Suppressor macrophage treated with lipopolysaccharide for 4 hours (primary cell): ENCODE results near the gene PATL2.
A peak's percentile ranks its signal among the peaks of the same experiment; 100 is the strongest.

Experiments used
- DNase-seq: peaks from one replicate; pipeline ENCODE4 v3.0.0-alpha.2; 2020

The PATL2 gene

DNA sequence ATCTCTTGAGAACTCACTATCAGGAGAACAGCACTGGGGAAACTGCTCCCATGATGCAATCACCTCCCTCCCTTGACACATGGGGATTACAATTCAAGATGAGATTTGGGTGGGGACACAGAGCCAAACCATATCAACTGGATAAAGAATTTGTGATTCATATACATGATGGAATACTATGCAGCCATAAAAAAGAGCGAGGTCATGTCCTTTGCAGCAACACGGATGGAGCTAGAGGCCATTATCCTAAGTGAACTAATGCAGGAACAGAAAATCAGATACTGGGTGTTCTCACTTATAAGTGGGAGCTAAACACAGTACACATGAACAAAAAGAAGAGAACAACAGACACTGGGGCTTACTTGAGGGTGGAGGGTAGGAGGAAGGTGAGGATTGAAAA is 64.7 kb downstream of the PATL2 start:
- DNase-seq, result no peak

DNA sequence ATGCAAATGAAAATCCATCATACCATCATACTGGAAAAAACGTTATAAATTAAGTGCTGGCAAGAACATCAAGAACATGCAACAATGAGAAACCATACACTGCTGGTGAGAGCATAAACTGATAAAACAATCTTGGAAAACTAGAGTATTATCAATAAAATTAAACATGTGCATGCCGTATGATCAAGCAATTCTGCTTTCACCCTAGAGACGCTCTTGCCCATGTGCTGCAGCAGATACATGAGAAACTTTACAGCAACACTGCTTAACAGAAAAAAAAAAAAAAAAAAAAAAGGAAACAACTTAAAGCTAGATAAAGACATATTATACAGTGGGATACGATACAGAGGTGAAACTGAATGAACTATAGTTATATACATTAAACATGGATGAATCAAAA is 69.5 kb downstream of the PATL2 start:
- no peak for DNase-seq

DNA sequence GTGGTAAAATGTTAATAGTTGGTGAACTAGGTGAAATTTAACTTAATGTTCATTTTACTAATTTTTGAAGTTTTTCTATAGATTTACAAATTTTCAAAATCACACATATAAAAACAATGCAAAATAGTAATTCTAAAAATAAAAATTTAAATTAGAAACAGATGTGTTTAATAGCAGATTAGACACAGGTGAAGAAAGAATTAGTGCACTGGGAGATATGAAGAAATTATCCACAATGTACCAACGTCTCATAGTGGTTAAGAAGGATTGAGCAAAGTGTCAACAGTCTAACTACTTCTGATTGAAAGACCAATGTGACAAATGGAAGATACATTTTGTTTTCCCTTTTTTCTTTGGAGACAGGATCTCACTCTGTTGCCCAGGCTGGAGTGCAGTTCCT is 74.1 kb downstream of the PATL2 start:
- no peak for DNase-seq

DNA sequence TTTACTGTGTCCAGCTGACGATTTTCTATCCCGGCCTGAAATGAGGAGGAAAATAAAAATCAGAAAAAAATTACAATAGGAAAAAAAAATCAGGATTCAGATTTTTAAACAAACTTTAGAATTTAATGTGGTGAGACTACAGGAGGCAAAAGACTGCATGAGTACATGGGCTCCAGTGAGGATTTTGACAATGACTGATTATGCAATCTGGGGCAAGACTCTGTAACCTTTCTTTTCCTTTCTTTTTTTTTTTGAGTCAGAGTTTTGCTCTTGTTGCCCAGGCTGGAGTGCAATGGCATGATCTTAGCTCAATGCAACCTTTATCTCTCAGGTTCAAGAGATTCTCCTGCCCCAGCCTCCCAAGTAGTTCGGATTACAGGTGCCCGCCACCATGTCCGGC is 77.5 kb downstream of the PATL2 start:
- peak; percentile 87 for DNase-seq

DNA sequence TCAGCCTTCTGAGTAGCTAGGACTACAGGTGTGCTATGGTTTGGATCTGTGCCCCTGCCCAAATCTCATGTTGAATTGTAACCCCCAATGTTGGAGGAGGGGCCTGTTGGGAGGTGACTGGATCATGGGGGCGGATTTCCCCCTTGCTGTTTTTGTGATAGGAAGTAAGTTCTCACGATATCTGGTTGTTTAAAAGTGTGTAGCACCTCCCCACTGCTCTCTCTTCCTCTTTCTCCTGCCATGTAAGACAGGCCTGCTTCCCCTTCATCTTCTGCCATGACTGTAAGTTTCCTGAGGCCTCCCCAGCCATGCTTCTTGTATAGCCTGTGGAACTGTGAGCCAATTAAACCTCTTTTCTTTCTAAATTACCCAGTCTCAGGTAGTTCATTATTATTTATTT is 85.8 kb downstream of the PATL2 start:
- DNase-seq, result peak; percentile 5

DNA sequence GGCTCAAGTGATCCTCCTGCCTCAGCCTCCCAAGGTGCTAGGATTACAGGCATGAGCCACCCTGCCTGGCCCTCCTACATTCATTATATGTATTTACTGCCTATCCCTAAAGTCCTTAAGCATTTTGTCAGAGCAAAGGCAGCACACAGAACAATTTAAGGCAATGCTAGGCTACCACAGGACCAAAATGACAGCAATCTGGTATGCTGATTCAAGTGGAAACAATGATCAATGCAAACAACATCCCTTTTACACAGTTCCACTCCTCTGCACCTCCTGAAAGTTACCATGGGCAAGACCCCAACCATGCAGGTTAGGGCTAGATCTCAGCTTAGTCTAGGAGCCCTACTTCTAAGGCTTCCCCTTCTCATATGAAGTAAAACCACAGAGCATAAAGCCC is 87.9 kb downstream of the PATL2 start:
- DNase-seq, result no peak

DNA sequence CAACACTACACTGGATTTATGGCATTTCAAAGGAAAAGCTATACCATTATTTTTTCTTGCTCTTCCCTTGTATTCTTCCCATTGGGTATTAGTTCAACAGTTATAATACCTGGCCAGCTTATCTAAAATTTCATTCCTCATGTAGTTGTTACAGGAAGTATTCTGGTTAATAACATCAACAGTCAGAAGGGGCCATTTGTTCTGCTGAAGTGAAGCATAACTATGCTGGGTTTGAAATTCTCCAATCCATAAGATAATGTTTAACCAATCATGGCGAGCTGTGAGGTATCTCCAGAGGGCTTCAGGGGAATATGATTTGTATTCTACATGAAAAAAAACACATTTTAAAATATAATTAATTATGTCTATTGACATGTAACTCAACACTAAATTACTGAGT is 91.0 kb downstream of the PATL2 start:
- DNase-seq, result no peak

DNA sequence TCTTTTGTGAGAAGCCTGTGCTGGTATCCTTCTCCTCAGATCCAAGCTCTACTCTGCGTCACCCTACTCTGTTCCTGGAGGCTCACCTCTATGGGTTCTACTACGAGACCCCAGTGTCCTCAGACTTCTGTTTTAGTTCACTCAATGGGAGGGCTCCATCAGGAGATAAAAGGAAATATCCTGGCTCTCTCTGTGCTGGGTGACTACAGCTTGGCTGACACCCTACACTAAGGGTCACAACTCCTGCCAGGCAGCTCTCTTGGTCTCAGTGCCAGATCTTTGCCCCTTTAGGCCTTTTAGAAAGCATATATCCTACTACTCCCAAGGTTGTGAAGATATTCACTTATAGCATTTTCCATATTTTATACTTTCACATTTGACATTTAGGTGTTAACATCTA is 94.1 kb downstream of the PATL2 start:
- no peak for DNase-seq
